OCI-LY1 (cell line): ENCODE data around the gene LINGO3.

Source experiments
- H2AFZ ChIP-seq: fragments of 200-600 bp; sonication (generic), shearing (Covaris generic); 2 replicates; pipeline ENCODE4 v1.6.0; 2014; ENCODE audit warnings: antibody characterized with exemption, mild to moderate bottlenecking, low read length
- H3F3A ChIP-seq: fragments of 200-600 bp; sonication (generic), shearing (Covaris generic); 2 replicates; pipeline ENCODE4 v1.6.0; 2014; ENCODE audit warnings: mild to moderate bottlenecking, antibody characterized with exemption, low read length, moderate library complexity; ENCODE audit not compliant: insufficient read depth
- H3K27ac ChIP-seq: fragments of 200-600 bp; sonication (generic); 2 replicates; pipeline ENCODE4 v1.5.1; 2014; ENCODE audit warnings: low read length, mixed run types, mild to moderate bottlenecking, low read depth; ENCODE audit not compliant: poor library complexity, severe bottlenecking
- H3K27me3 ChIP-seq: fragments of 200-600 bp; sonication (generic); 2 replicates; pipeline ENCODE4 v1.6.0; 2014; ENCODE audit warnings: antibody characterized with exemption, mild to moderate bottlenecking, low read length, moderate library complexity; ENCODE audit not compliant: insufficient read depth
- H3K36me3 ChIP-seq: fragments of 200-600 bp; sonication (generic); 2 replicates; pipeline ENCODE4 v1.6.1; 2014; ENCODE audit warnings: mild to moderate bottlenecking, antibody characterized with exemption, low read length, moderate library complexity, mixed read lengths; ENCODE audit not compliant: insufficient read depth
- H3K4me1 ChIP-seq: fragments of 200-600 bp; sonication (generic); 2 replicates; pipeline ENCODE4 v1.5.1; 2014; ENCODE audit warnings: mild to moderate bottlenecking, low read length, moderate library complexity; ENCODE audit not compliant: insufficient read depth, severe bottlenecking
- H3K4me2 ChIP-seq: fragments of 200-600 bp; sonication (generic), shearing (Covaris generic); 2 replicates; pipeline ENCODE4 v1.6.1; 2014; ENCODE audit warnings: low read length
- H3K4me3 ChIP-seq: fragments of 200-600 bp; sonication (generic); 2 replicates; pipeline ENCODE4 v1.5.1; 2014; ENCODE audit warnings: low read length, low read depth, mild to moderate bottlenecking, mixed read lengths; ENCODE audit not compliant: poor library complexity, severe bottlenecking
- H3K79me2 ChIP-seq: fragments of 200-600 bp; shearing (Covaris generic); 2 replicates; pipeline ENCODE4 v1.6.1; 2016; ENCODE audit warnings: mixed run types, low read length, mixed read lengths; ENCODE audit not compliant: insufficient read depth
- H3K9ac ChIP-seq: fragments of 200-600 bp; sonication (generic), shearing (Covaris generic); 2 replicates; pipeline ENCODE4 v1.6.1; 2014; ENCODE audit warnings: mild to moderate bottlenecking, low read length, mixed read lengths
- H3K9me2 ChIP-seq: fragments of 200-600 bp; sonication (generic), shearing (Covaris generic); 2 replicates; pipeline ENCODE4 v1.6.1; 2014; ENCODE audit warnings: low read depth, mild to moderate bottlenecking, low read length, mixed read lengths
- H3K9me3 ChIP-seq: fragments of 200-600 bp; shearing (Covaris generic); 2 replicates; pipeline ENCODE4 v1.6.1; 2014; ENCODE audit warnings: low read length, mixed read lengths
- H4K20me1 ChIP-seq: fragments of 200-600 bp; sonication (generic), shearing (Covaris generic); 2 replicates; pipeline ENCODE4 v1.6.0; 2016; ENCODE audit warnings: mild to moderate bottlenecking, low read length; ENCODE audit not compliant: insufficient read depth
- CTCF ChIP-seq: fragments of 200-600 bp; sonication (generic), shearing (Covaris generic); IDR thresholded peaks from 2 replicates; pipeline ENCODE4 v1.5.1; 2017; ENCODE audit warnings: mild to moderate bottlenecking, antibody characterized with exemption, low read length, moderate library complexity, mixed read lengths
- EZH2 ChIP-seq: fragments of 200-600 bp; sonication (generic), shearing (Covaris generic); IDR thresholded peaks from 2 replicates; pipeline ENCODE4 v1.8.0; 2017; ENCODE audit warnings: borderline replicate concordance, mixed run types, mild to moderate bottlenecking, antibody characterized with exemption, low read length, moderate library complexity, mixed read lengths

LINGO3 gene

GRCh38 chr19:2334426-2334825 lies 26.5 kb upstream of the LINGO3 start:
- peaks cover 13% of the 10 kb centered on the region; the same call in 1 of the 2 replicates for H3F3A ChIP-seq
- no peaks in the 10 kb centered on the region for H3K27me3 ChIP-seq
- TF ChIP-seq EZH2 (no peak), CTCF (no peak)
- H4K20me1 ChIP-seq: no peaks in the 10 kb centered on the region
- H3K4me2 ChIP-seq: no peak overlapping the region
- H3K4me1 ChIP-seq: peaks cover 42% of the 10 kb centered on the region
- peaks cover 32% of the 10 kb centered on the region for H3K36me3 ChIP-seq
- no peak overlapping the region for H3K4me3 ChIP-seq
- no peaks in the 10 kb centered on the region for H3K9me3 ChIP-seq
- no peak overlapping the region for H3K27ac ChIP-seq
- no peaks in the 10 kb centered on the region for H3K9me2 ChIP-seq
- no peaks in the 10 kb centered on the region; the same call in 1 of the 2 replicates for H3K79me2 ChIP-seq
- no peak overlapping the region for H3K9ac ChIP-seq
- H2AFZ ChIP-seq: no peak overlapping the region

- Histone ChIP-seq H3K9me3 (no peaks in the 10 kb centered on the region), H4K20me1 (no peaks in the 10 kb centered on the region), H2AFZ (no peak overlapping the region), H3F3A (peaks cover 13% of the 10 kb centered on the region; the same call in 1 of the 2 replicates), H3K27ac (peak overlapping the region; percentile 97), H3K36me3 (peaks cover 26% of the 10 kb centered on the region), H3K27me3 (no peaks in the 10 kb centered on the region), H3K9ac (no peak overlapping the region), H3K79me2 (peaks cover 6% of the 10 kb centered on the region), H3K9me2 (no peaks in the 10 kb centered on the region), H3K4me2 (no peak overlapping the region; the same call in 1 of the 2 replicates), H3K4me1 (peaks cover 46% of the 10 kb centered on the region), H3K4me3 (no peak overlapping the region)
- TF ChIP-seq EZH2: no peak
- no peak; the same call in 1 of the 2 replicates for TF ChIP-seq CTCF
Observed at GRCh38 chr19:2333807-2334211, 25.9 kb upstream of the LINGO3 start.

GRCh38 chr19:2333027-2333806 lies 25.3 kb upstream of the LINGO3 start:
- Histone ChIP-seq H3F3A (peaks cover 13% of the 10 kb centered on the region; the same call in 1 of the 2 replicates), H3K4me2 (peak overlapping the region; percentile 70), H4K20me1 (no peaks in the 10 kb centered on the region), H3K9ac (no peak overlapping the region; the same call in 1 of the 2 replicates), H2AFZ (no peak overlapping the region), H3K27ac (peak overlapping the region; percentile 97), H3K79me2 (peaks cover 7% of the 10 kb centered on the region), H3K27me3 (no peaks in the 10 kb centered on the region), H3K36me3 (peaks cover 24% of the 10 kb centered on the region), H3K4me3 (peak overlapping the region; percentile 52), H3K4me1 (peaks cover 46% of the 10 kb centered on the region), H3K9me2 (no peaks in the 10 kb centered on the region), H3K9me3 (no peaks in the 10 kb centered on the region)
- no peak for TF ChIP-seq EZH2
- TF ChIP-seq CTCF: no peak
